AG04449 (cell line): ENCODE measurements around the gene G6PC1.
"Not testable (repeated sequence)": the region's sequence is repeated elsewhere in the genome, so short reads cannot be mapped to it uniquely, and the experiment has no call there.

Experiments used
- CTCF ChIA-PET: fragments of 350-600 bp; formaldehyde crosslinking; extraction: SDS; loops from one replicate; lab custom pipeline; 2021; ENCODE audit warnings: antibody characterized with exemption; lab: Yijun Ruan, JAX
- POLR2A ChIA-PET: fragments of 400-600, 350-600 bp; formaldehyde crosslinking; extraction: SDS; loops from one replicate; lab custom pipeline; 2020; ENCODE audit warnings: antibody characterized with exemption, inconsistent platforms; lab: Yijun Ruan, JAX
- DNase-seq: peaks from one replicate; pipeline ENCODE4 v3.0.0-alpha.2; 2010; ENCODE audit warnings: low read depth, low spot score
- H3K4me3 ChIP-seq: 2 replicates; pipeline ENCODE4 v1.5.1; 2011; ENCODE audit warnings: low read depth, mild to moderate bottlenecking, control low read depth, low read length
- TF ChIP-seq, protein P1 (sequence below): IDR thresholded peaks from one replicate; pipeline ENCODE4 v1.5.1; 2011; ENCODE audit warnings: mild to moderate bottlenecking, moderate library complexity, low read length, control low read depth, inconsistent platforms; ENCODE audit not compliant: insufficient read depth; ENCODE audit errors: missing control alignments

Gene G6PC1

DNA sequence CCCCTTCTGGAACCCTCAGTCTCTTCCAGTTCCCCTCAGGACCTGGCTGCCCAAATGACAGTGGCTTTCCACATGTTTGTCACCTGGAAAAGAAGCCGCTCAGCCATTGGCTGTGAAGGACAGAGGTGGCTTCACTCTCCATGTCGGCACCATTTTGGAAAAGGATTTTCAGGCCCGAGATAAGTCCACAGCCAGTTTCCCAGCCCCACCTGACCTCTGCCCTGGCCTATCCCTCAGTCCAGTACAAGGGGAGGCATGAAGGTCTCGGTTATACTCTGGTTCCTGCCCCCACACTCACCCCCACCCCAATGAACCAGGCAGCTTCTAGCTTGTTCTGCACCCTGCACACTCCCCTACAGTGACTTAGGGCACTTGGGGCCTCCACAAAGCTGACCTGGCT lies 34.4 kb upstream of the G6PC1 start:
- no peak overlapping the region for H3K4me3 ChIP-seq
- DNase-seq, result no peak
- POLR2A ChIA-PET, result no interaction called here
- CTCF ChIA-PET, result no interaction called here
- TF ChIP-seq, protein P1, sequence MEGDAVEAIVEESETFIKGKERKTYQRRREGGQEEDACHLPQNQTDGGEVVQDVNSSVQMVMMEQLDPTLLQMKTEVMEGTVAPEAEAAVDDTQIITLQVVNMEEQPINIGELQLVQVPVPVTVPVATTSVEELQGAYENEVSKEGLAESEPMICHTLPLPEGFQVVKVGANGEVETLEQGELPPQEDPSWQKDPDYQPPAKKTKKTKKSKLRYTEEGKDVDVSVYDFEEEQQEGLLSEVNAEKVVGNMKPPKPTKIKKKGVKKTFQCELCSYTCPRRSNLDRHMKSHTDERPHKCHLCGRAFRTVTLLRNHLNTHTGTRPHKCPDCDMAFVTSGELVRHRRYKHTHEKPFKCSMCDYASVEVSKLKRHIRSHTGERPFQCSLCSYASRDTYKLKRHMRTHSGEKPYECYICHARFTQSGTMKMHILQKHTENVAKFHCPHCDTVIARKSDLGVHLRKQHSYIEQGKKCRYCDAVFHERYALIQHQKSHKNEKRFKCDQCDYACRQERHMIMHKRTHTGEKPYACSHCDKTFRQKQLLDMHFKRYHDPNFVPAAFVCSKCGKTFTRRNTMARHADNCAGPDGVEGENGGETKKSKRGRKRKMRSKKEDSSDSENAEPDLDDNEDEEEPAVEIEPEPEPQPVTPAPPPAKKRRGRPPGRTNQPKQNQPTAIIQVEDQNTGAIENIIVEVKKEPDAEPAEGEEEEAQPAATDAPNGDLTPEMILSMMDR, result no peak

GRCh38 chr17:42866631-42867575 lies 33.7 kb upstream of the G6PC1 start:
- H3K4me3 ChIP-seq, result no peak overlapping the region
- ChIA-PET POLR2A (no interaction called here), CTCF (no interaction called here)
- no peak for DNase-seq
- TF ChIP-seq, protein P1, result no peak

DNA sequence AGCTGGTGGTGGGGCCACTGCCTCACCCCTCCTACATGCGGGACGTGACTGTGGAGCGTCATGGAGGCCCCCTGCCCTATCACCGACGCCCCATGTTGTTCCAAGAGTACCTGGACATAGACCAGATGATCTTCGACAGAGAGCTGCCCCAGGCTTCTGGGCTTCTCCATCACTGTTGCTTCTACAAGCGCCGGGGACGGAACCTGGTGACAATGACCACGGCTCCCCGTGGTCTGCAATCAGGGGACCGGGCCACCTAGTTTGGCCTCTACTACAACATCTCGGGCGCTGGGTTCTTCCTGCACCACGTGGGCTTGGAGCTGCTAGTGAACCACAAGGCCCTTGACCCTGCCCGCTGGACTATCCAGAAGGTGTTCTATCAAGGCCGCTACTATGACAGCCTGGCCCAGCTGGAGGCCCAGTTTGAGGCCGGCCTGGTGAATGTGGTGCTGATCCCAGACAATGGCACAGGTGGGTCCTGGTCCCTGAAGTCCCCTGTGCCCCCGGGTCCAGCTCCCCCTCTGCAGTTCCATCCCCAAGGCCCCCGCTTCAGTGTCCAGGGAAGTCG lies 32.8 kb upstream of the G6PC1 start:
- H3K4me3 ChIP-seq, POLR2A ChIA-PET, CTCF ChIA-PET, DNase-seq: not testable (repeated sequence)

GRCh38 chr17:42868338-42868737 lies 32.3 kb upstream of the G6PC1 start:
- CTCF ChIA-PET, result interaction anchor here (1.9 kb wide), 1 partner anchor 23 kb away, joined by 4 read pairs; no protein-coding TSS in a partner anchor

GRCh38 chr17:42871647-42872046 lies 29.0 kb upstream of the G6PC1 start:
- TF ChIP-seq, protein P1, result no peak
- no peak overlapping the region for H3K4me3 ChIP-seq
- ChIA-PET CTCF (no interaction called here), POLR2A (no interaction called here)
- no peak for DNase-seq

More at GRCh38 chr17:42868338-42868737, 32.3 kb upstream of the G6PC1 start:
- H3K4me3 ChIP-seq, result no peak overlapping the region
- POLR2A ChIA-PET, result no interaction called here
- TF ChIP-seq, protein P1, result no peak
- no peak for DNase-seq

GRCh38 chr17:42872251-42872965 lies 28.2 kb upstream of the G6PC1 start:
- ChIA-PET POLR2A (no interaction called here), CTCF (no interaction called here)
- DNase-seq, result no peak
- TF ChIP-seq, protein P1, result no peak
- no peak overlapping the region for H3K4me3 ChIP-seq
